Neural crest cell (in vitro differentiated cells): Measurements from ENCODE around the gene FAM8A1. TPM values are rescaled to one million over a fixed set of nuclear protein-coding genes. Genes with fewer than 3 reads are reported as not detected.

Experiments
- DNase-seq: peaks from one replicate; pipeline ENCODE4 v3.0.0; 2021; ENCODE audit warnings: low read depth, mixed read lengths, low spot score
- H3K27ac Mint-ChIP-seq: one replicate; pipeline ENCODE4 v1.8.0; 2021; ENCODE audit warnings: mild to moderate bottlenecking, mixed read lengths; ENCODE audit not compliant: unreplicated experiment
- H3K27me3 Mint-ChIP-seq: 2 replicates; pipeline ENCODE4 v1.8.0; 2021; ENCODE audit warnings: low read depth, mild to moderate bottlenecking, mixed read lengths
- H3K36me3 Mint-ChIP-seq: 2 replicates; pipeline ENCODE4 v1.8.0; 2021; ENCODE audit warnings: low read depth, mild to moderate bottlenecking, mixed read lengths
- H3K4me1 Mint-ChIP-seq: 2 replicates; pipeline ENCODE4 v1.8.0; 2021; ENCODE audit warnings: mixed read lengths
- H3K4me3 Mint-ChIP-seq: one replicate; pipeline ENCODE4 v1.8.0; 2021; ENCODE audit warnings: mild to moderate bottlenecking, mixed read lengths
- H3K9me3 Mint-ChIP-seq: 2 replicates; pipeline ENCODE4 v1.8.0; 2021; ENCODE audit warnings: mixed read lengths
- long read RNA-seq: library from polyadenylated mRNA; unstranded; transcript quantifications from one replicate; pipeline ENCODE4 v2.0.0, GENCODE V29; 2020
- total RNA-seq: library from RNA; stranded (reverse); gene quantifications from 2 replicates; pipeline ENCODE4 v1.2.1, GENCODE V29; 2021
- TF ChIP-seq, protein P1 (sequence below): fragments of 200-600 bp; sonication (generic); conservative IDR thresholded peaks from 2 replicates; pipeline ENCODE4 v1.5.0; 2021; ENCODE audit warnings: antibody characterized with exemption, mild to moderate bottlenecking

The FAM8A1 gene
- 17.5 and 17.7 TPM in 2 replicates for total RNA-seq
- long read RNA-seq, partial matches to known transcripts = 6 of 7 reads
- long read RNA-seq, other reads (novel, unspliced or antisense) = 1 of 7 reads

DNA sequence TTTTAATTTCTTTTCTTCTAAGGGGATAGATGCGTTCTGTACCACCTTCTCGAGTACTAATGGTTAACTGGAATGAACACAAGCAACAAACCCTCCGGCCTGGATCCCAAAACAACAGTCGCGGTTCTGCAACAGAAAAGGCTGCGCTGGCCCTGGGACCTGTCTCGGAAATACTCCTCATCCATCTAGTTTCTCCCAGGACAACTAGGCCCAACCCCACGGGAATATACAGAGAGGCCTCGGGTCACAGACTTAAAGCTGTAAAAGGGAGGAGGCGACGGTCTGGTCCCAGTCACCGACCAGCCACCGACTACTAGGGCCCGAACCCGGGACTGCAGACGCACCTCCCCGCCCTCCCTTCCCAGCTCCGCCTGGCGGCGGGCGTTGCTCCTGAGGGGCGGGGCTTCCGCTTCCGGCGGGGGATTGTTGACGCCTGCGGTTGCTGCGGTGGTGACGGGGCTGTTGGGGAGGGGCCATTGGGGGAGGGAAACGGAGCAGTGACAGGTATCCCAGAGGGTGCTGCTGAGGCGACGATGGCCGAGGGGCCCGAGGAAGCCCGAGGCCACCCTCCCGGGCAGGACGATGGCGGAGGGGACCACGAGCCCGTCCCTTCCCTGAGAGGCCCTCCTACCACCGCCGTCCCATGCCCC is at the start of gene FAM8A1:
TSS of gene FAM8A1 (plus strand) at position 426 of the 650 bp plus-strand sequence. CDS start at position 534, 108 bp downstream.
- H3K4me1 Mint-ChIP-seq = peaks cover 10% of the 10 kb centered on the region
- H3K27me3 Mint-ChIP-seq = no peaks in the 10 kb centered on the region
- TF ChIP-seq, protein P1, sequence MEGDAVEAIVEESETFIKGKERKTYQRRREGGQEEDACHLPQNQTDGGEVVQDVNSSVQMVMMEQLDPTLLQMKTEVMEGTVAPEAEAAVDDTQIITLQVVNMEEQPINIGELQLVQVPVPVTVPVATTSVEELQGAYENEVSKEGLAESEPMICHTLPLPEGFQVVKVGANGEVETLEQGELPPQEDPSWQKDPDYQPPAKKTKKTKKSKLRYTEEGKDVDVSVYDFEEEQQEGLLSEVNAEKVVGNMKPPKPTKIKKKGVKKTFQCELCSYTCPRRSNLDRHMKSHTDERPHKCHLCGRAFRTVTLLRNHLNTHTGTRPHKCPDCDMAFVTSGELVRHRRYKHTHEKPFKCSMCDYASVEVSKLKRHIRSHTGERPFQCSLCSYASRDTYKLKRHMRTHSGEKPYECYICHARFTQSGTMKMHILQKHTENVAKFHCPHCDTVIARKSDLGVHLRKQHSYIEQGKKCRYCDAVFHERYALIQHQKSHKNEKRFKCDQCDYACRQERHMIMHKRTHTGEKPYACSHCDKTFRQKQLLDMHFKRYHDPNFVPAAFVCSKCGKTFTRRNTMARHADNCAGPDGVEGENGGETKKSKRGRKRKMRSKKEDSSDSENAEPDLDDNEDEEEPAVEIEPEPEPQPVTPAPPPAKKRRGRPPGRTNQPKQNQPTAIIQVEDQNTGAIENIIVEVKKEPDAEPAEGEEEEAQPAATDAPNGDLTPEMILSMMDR = peak; percentile 60
- no peak within 1 kb of the TSS for H3K27ac Mint-ChIP-seq
- peak; percentile 87 for DNase-seq
- no peaks in the 10 kb centered on the region for H3K36me3 Mint-ChIP-seq
- no peaks in the 10 kb centered on the region for H3K9me3 Mint-ChIP-seq
- H3K4me3 Mint-ChIP-seq = peak within 1 kb of the TSS; percentile 87

- H3K9me3 Mint-ChIP-seq = no peaks in the 10 kb centered on the region
- H3K4me1 Mint-ChIP-seq = no peaks in the 10 kb centered on the region
- no peak overlapping the region for H3K27ac Mint-ChIP-seq
- DNase-seq = no peak
- H3K4me3 Mint-ChIP-seq = no peak overlapping the region
- TF ChIP-seq, protein P1 = no peak
- H3K27me3 Mint-ChIP-seq = no peaks in the 10 kb centered on the region
- peaks cover 27% of the 10 kb centered on the region for H3K36me3 Mint-ChIP-seq
Measured at GRCh38 chr6:17551383-17551958, 48.6 kb upstream of the FAM8A1 start.

DNA sequence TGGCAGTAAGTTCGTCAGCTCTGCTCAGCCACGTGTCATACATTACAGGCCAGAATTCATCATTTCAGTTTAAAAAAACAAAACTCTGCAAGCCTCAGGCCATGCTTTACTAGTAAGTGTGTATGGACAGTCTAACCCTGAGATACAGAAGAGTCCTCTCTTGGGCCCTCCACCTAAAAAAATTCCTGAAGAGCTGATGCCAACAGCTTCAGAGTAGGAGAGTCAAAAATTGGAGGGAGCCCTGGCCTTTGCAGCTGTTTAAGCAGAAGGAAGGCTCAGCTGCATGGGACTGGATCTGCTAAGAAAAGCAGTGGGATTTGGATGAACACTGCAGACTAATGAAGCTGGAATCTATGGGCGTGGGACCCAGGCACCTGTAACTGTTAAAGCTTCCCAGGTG is 47.2 kb upstream of the FAM8A1 start:
- no peaks in the 10 kb centered on the region for H3K9me3 Mint-ChIP-seq
- H3K4me3 Mint-ChIP-seq = no peak overlapping the region
- peaks cover 29% of the 10 kb centered on the region for H3K36me3 Mint-ChIP-seq
- TF ChIP-seq, protein P1 = no peak
- H3K27ac Mint-ChIP-seq = no peak overlapping the region
- no peak for DNase-seq
- H3K27me3 Mint-ChIP-seq = no peaks in the 10 kb centered on the region
- no peaks in the 10 kb centered on the region for H3K4me1 Mint-ChIP-seq

DNA sequence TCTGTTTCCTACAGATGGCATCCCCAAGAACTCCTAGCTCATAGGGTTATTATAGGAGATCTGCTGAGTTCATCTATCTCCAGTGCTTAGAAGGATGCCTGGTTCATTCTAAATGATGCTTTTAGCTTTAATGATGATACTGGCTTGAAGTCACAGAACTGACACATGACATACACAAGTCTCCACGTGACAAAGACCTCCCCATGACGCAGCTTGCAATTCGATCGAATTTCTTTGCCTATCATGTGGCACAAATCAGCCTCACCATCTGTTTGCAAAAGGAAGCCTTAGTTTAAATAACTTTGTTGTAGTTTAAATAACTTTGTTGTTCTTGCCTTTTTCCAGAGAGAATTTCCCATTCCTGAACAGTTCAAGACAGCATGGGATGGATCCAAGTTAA is 44.1 kb upstream of the FAM8A1 start:
- TF ChIP-seq, protein P1 = no peak
- no peak overlapping the region for H3K4me3 Mint-ChIP-seq
- H3K27ac Mint-ChIP-seq = no peak overlapping the region
- peaks cover 42% of the 10 kb centered on the region for H3K36me3 Mint-ChIP-seq
- no peaks in the 10 kb centered on the region for H3K27me3 Mint-ChIP-seq
- H3K4me1 Mint-ChIP-seq = no peaks in the 10 kb centered on the region
- DNase-seq = no peak
- peaks cover 8% of the 10 kb centered on the region for H3K9me3 Mint-ChIP-seq

DNA sequence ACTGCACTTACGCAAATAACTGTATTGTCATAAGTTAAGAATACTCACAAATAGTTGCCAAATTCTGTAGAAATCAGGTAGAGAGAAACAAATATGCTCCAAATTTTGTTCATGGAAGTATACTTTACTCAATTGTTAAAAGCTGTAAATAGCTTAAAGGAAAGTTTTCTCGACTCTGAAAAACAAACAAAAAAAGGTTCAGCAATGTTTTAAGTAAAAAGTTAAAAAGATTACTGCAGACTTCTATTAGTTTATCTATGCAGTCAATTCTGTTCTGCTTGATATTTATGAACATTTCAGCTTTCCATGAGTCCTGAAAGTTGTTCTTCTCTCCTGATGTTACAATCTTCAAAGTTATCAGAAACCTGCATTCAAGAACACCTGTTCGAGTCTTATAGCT is 37.5 kb upstream of the FAM8A1 start:
- TF ChIP-seq, protein P1 = no peak
- H3K4me1 Mint-ChIP-seq = no peaks in the 10 kb centered on the region
- no peak overlapping the region for H3K4me3 Mint-ChIP-seq
- no peaks in the 10 kb centered on the region for H3K27me3 Mint-ChIP-seq
- DNase-seq = no peak
- H3K36me3 Mint-ChIP-seq = peaks cover 24% of the 10 kb centered on the region
- H3K27ac Mint-ChIP-seq = no peak overlapping the region
- H3K9me3 Mint-ChIP-seq = peaks cover 22% of the 10 kb centered on the region
